SH-SY5Y (cell line): ENCODE results near the gene BOD1L1.

Experiments
- GATA2 ChIP-seq: IDR thresholded peaks from 2 replicates; pipeline ENCODE4 v1.6.1; 2011; ENCODE audit warnings: mild to moderate bottlenecking, low read depth, low read length
- GATA3 ChIP-seq: IDR thresholded peaks from 2 replicates; pipeline ENCODE4 v1.6.1; 2011; ENCODE audit warnings: low read depth, mild to moderate bottlenecking, low read length, moderate library complexity

Gene BOD1L1

GRCh38 chr4:13522282-13523104, 105.0 kb downstream of the BOD1L1 start:
- TF ChIP-seq GATA2 (no peak), GATA3 (no peak)

GRCh38 chr4:13521047-13521446, 106.5 kb downstream of the BOD1L1 start:
- TF ChIP-seq GATA2 = no peak
- no peak for TF ChIP-seq GATA3
